A549 (cell line): ENCODE data around the gene MRPS14. TPM values are rescaled to one million over a fixed set of nuclear protein-coding genes. Genes with fewer than 3 reads are reported as not detected.
A peak's percentile ranks its signal among the peaks of the same experiment; 100 is the strongest.

Experiments used
- ATAC-seq, 2 experiments: fragments of 200-7000 bp in 1 of 2; fragments of >200 bp in 1 of 2; cut with Nextera tagmentation in 1 of 2; cut with Tn5 transposase in 1 of 2; 3 replicates each; pipeline versions ENCODE4 v1.8.0 to v1.9.1; 2018 to 2020; ENCODE audit warnings: mild to moderate bottlenecking in 1 of 2, moderate library complexity in 1 of 2
- CTCF ChIA-PET: fragments of 300-600 bp; sonication (Branson Sonifier 250); formaldehyde crosslinking; extraction: SDS; loops from one replicate; lab custom pipeline; 2021; ENCODE audit warnings: antibody characterized with exemption, inconsistent platforms; lab: Yijun Ruan, JAX
- POLR2A ChIA-PET: fragments of 350-600 bp; formaldehyde crosslinking; extraction: SDS; loops from one replicate; lab custom pipeline; 2021; ENCODE audit warnings: antibody characterized with exemption, inconsistent platforms; lab: Yijun Ruan, JAX
- DNase-seq, 2 experiments: peaks; one replicate each; pipeline versions ENCODE4 v3.0.0 to v3.0.0-alpha.2; 2011 to 2016; ENCODE audit warnings: low read depth in 1 of 2, low spot score in 1 of 2
- FAIRE-seq: peaks from 2 replicates; lab custom pipeline; 2011; peaks lifted over from hg19 to GRCh38; lab: Jason Lieb, UNC
- H3K27ac ChIP-seq, 2 experiments: fragments of >200 bp; sonication (Bioruptor Twin); formaldehyde crosslinking; 3 replicates each; pipeline ENCODE4 v1.5.1; 2016 to 2017
- H3K4me1 ChIP-seq: fragments of >200 bp; sonication (Bioruptor Twin); formaldehyde crosslinking; 3 replicates; pipeline ENCODE4 v1.6.1; 2016
- H3K4me2 ChIP-seq: fragments of >200 bp; sonication (Bioruptor Twin); formaldehyde crosslinking; 3 replicates; pipeline ENCODE4 v1.6.1; 2016
- H3K4me3 ChIP-seq: fragments of >200 bp; sonication (Bioruptor Twin); formaldehyde crosslinking; 3 replicates; pipeline ENCODE4 v1.5.1; 2016
- H3K9me3 ChIP-seq: fragments of >200 bp; sonication (Bioruptor Twin); formaldehyde crosslinking; 3 replicates; pipeline ENCODE4 v1.6.1; 2016
- ATOH8 ChIP-seq: fragments of 250-450 bp; sonication (Bioruptor Pico); IDR thresholded peaks from 2 replicates; pipeline ENCODE4 v1.5.0; 2020; ENCODE audit warnings: low read depth, mild to moderate bottlenecking, moderate library complexity
- CEBPB ChIP-seq, 2 experiments: fragments of >200 bp in 1 of 2; sonication (Bioruptor Twin) in 1 of 2; formaldehyde crosslinking in 1 of 2; IDR thresholded peaks; 2 replicates each; pipeline ENCODE4 v1.6.1; 2012 to 2016
- CHD2 ChIP-seq: fragments of 150-350 bp; IDR thresholded peaks from 2 replicates; pipeline ENCODE4 v1.6.1; 2014; ENCODE audit warnings: low read length; ENCODE audit not compliant: partially characterized antibody
- EHMT2 ChIP-seq: fragments of 200-600 bp; sonication (generic); IDR thresholded peaks from 2 replicates; pipeline ENCODE4 v1.6.1; 2016; ENCODE audit warnings: antibody characterized with exemption, low read depth, mild to moderate bottlenecking, moderate library complexity
- ELK1 ChIP-seq: fragments of 150-350 bp; IDR thresholded peaks from 2 replicates; pipeline ENCODE4 v1.6.1; 2014; ENCODE audit warnings: low read depth, mild to moderate bottlenecking, low read length
- FOSB ChIP-seq: fragments of 250-450 bp; sonication (Bioruptor Pico); IDR thresholded peaks from 2 replicates; pipeline ENCODE4 v1.5.0; 2020; ENCODE audit warnings: mild to moderate bottlenecking, moderate library complexity
- GATA3 ChIP-seq: IDR thresholded peaks from 2 replicates; pipeline ENCODE4 v1.6.1; 2012; ENCODE audit warnings: borderline replicate concordance
- HOXA7 ChIP-seq: fragments of 250-450 bp; sonication (Bioruptor Pico); IDR thresholded peaks from 2 replicates; pipeline ENCODE4 v1.5.0; 2020; ENCODE audit warnings: mild to moderate bottlenecking, moderate library complexity
- KDM1A ChIP-seq: fragments of 200-600 bp; sonication (generic); IDR thresholded peaks from 2 replicates; pipeline ENCODE4 v1.6.1; 2016; ENCODE audit warnings: low read depth, mild to moderate bottlenecking
- KDM5A ChIP-seq: fragments of 200-600 bp; sonication (generic); IDR thresholded peaks from 2 replicates; pipeline ENCODE4 v1.6.1; 2016; ENCODE audit warnings: antibody characterized with exemption, mild to moderate bottlenecking
- MAX ChIP-seq: IDR thresholded peaks from 2 replicates; pipeline ENCODE4 v1.6.1; 2012
- MAZ ChIP-seq: fragments of 150-350 bp; IDR thresholded peaks from 2 replicates; pipeline ENCODE4 v1.6.1; 2014; ENCODE audit warnings: antibody characterized with exemption, low read depth, low read length, borderline replicate concordance
- NPAS2 ChIP-seq: fragments of 250-450 bp; sonication (Bioruptor Pico); IDR thresholded peaks from 2 replicates; pipeline ENCODE4 v1.8.0; 2022; ENCODE audit warnings: mild to moderate bottlenecking, moderate library complexity, borderline replicate concordance
- POLR2A ChIP-seq: IDR thresholded peaks from 2 replicates; pipeline ENCODE4 v1.6.1; 2012; ENCODE audit warnings: mild to moderate bottlenecking, low read length
- POLR2AphosphoS2 ChIP-seq: conservative IDR thresholded peaks from 2 replicates; pipeline ENCODE4 v1.6.1; 2012; ENCODE audit warnings: low read length, improper control_type of control experiment, inconsistent platforms
- RAD21 ChIP-seq, 2 experiments: fragments of >200 bp in 1 of 2; sonication (Bioruptor Twin) in 1 of 2; formaldehyde crosslinking in 1 of 2; IDR thresholded peaks in 1 of 2; conservative IDR thresholded peaks in 1 of 2; 2 replicates in 1 of 2; 3 replicates in 1 of 2; pipeline ENCODE4 v1.6.1; 2012 to 2018; ENCODE audit warnings: inconsistent platforms in 1 of 2
- RARB ChIP-seq: fragments of 250-450 bp; sonication (Bioruptor Pico); IDR thresholded peaks from 2 replicates; pipeline ENCODE4 v1.8.0; 2021; ENCODE audit warnings: mild to moderate bottlenecking, moderate library complexity
- RCOR1 ChIP-seq: fragments of 150-350 bp; IDR thresholded peaks from 2 replicates; pipeline ENCODE4 v1.6.1; 2014; ENCODE audit warnings: antibody characterized with exemption, low read length, low read depth
- SMC3 ChIP-seq: fragments of >200 bp; sonication (Bioruptor Twin); formaldehyde crosslinking; IDR thresholded peaks from 3 replicates; pipeline ENCODE4 v1.6.1; 2018; ENCODE audit warnings: inconsistent platforms
- TFCP2L1 ChIP-seq: fragments of 250-450 bp; sonication (Bioruptor Pico); IDR thresholded peaks from 2 replicates; pipeline ENCODE4 v1.5.0; 2021; ENCODE audit warnings: mild to moderate bottlenecking
- ZC3H11A ChIP-seq: fragments of 450-650 bp; IDR thresholded peaks from 2 replicates; pipeline ENCODE4 v1.6.1; 2014; ENCODE audit warnings: antibody characterized with exemption, mild to moderate bottlenecking
- ZSCAN20 ChIP-seq: fragments of 250-450 bp; sonication (Bioruptor Pico); IDR thresholded peaks from 2 replicates; pipeline ENCODE4 v1.8.0; 2022; ENCODE audit warnings: mild to moderate bottlenecking, moderate library complexity
- WGBS: methylation state at CpG from one replicate; pipeline ENCODE4 v1.1.6; 2017; ENCODE audit errors: missing lambda C conversion rate; 5-methylcytosine and 5-hydroxymethylcytosine counted together
- polyA plus RNA-seq, 4 experiments: library from polyadenylated mRNA; depleted of rRNA in 3 of 4; stranded (reverse); fragments of >200 nt; fragmentation: RNase III in 1 of 4; extraction: RNeasy Plus Mini Kit Qiagen cat#74134 plus additional on column Dnase treatment in 1 of 4; gene quantifications; 2 replicates in 3 of 4; 3 replicates in 1 of 4; pipeline ENCODE4 v1.2.3, GENCODE V29; 2011 to 2017
- TF ChIP-seq, protein P1 (sequence below): fragments of >200 bp; sonication (Bioruptor Twin); formaldehyde crosslinking; IDR thresholded peaks from 3 replicates; pipeline ENCODE4 v1.6.1; 2016

Gene MRPS14
- polyA plus RNA-seq, 2 of the 4 experiments (the other 2 are of a cell fraction): 19.5 to 40.9 TPM

- Histone ChIP-seq H3K4me2 (peak overlapping the region; percentile 86), H3K9me3 (no peaks in the 10 kb centered on the region), H3K4me1 (peaks cover 7% of the 10 kb centered on the region; the same call in 1 of the 3 replicates), H3K4me3 (peak overlapping the region; percentile 54; the same call in 1 of the 3 replicates), H3K27ac (peak overlapping the region; percentile 78 to 82; a peak in 5 of 6 replicates)
- ChIA-PET POLR2A (interaction anchor here (1.7 kb wide), 1 partner anchor 10 kb away, joined by 10 read pairs; the partner anchor contains the start of gene CACYBP), CTCF (interaction anchor here (1.5 to 1.7 kb wide), 2 partner anchors 10 to 219 kb away, joined by 7 to 8 read pairs; partner anchors contain the start of gene CACYBP)
- DNase-seq (no peak), ATAC-seq (peak in 1 of 2 experiments; percentile 47; a peak in 2 of 6 replicates), FAIRE-seq (no peak)
- 85% methylated on average over 5 of the region's 5 CpGs for WGBS
- no peak for TF ChIP-seq GATA3
Measured at GRCh38 chr1:174989536-174990220, 33.5 kb downstream of the MRPS14 start.

DNA sequence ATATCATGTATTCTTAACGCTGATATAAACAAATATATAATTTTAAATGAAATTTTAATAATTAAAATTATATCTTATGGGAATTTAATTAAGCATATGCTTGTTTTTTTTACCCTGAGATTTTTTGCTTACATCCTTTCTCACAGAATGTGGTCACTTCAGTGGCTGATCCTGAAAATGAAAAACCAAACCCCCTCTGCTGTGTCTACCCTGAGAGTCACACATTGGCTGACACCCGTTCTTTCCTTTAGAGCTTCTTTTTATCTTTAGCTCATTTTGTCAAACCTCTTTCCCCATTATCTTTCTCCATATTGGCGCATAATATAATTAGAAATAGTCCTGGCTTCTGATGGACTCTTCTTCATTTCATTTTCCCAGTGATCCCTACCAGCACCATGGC lies 34.2 kb downstream of the MRPS14 start:
- no peak for FAIRE-seq
- no peak for DNase-seq
- H3K4me3 ChIP-seq: no peak overlapping the region
- ChIA-PET POLR2A (interaction anchor here (1.7 kb wide), 1 partner anchor 11 kb away, joined by 10 read pairs; the partner anchor contains the start of gene CACYBP), CTCF (interaction anchor here (1.5 to 1.7 kb wide), 2 partner anchors 10 to 219 kb away, joined by 7 to 8 read pairs; partner anchors contain the start of gene CACYBP)
- 92% methylated on average over 3 of the region's 3 CpGs for WGBS
- H3K9me3 ChIP-seq: no peaks in the 10 kb centered on the region
- H3K4me1 ChIP-seq: peaks cover 7% of the 10 kb centered on the region; the same call in 1 of the 3 replicates
- TF ChIP-seq TFCP2L1 (CRISPR knock-in tag): no peak
- no peak for TF ChIP-seq CHD2
- no peak for TF ChIP-seq POLR2A
- TF ChIP-seq ELK1: no peak
- no peak for TF ChIP-seq ATOH8 (CRISPR knock-in tag)
- no peak for TF ChIP-seq CEBPB (IDR thresholded peaks at IDR 0.05)
- no peak for TF ChIP-seq SMC3
- no peak for TF ChIP-seq RCOR1
- no peak for TF ChIP-seq RAD21 (conservative IDR thresholded peaks at IDR 0.05 in 1 of 2, IDR thresholded peaks at IDR 0.05 in 1 of 2)
- TF ChIP-seq KDM5A: no peak
- no peak for TF ChIP-seq POLR2AphosphoS2
- no peak overlapping the region for H3K27ac ChIP-seq
- no peak for ATAC-seq
- H3K4me2 ChIP-seq: no peak overlapping the region

GRCh38 chr1:174988539-174988938 lies 34.7 kb downstream of the MRPS14 start:
- TF ChIP-seq MAX (no peak), MAZ (no peak), EHMT2 (no peak), ZSCAN20 (CRISPR knock-in tag) (no peak), FOSB (CRISPR knock-in tag) (no peak), KDM1A (no peak), ZC3H11A (no peak), RARB (CRISPR knock-in tag) (no peak), NPAS2 (CRISPR knock-in tag) (no peak), HOXA7 (CRISPR knock-in tag) (no peak)
- TF ChIP-seq, protein P1, sequence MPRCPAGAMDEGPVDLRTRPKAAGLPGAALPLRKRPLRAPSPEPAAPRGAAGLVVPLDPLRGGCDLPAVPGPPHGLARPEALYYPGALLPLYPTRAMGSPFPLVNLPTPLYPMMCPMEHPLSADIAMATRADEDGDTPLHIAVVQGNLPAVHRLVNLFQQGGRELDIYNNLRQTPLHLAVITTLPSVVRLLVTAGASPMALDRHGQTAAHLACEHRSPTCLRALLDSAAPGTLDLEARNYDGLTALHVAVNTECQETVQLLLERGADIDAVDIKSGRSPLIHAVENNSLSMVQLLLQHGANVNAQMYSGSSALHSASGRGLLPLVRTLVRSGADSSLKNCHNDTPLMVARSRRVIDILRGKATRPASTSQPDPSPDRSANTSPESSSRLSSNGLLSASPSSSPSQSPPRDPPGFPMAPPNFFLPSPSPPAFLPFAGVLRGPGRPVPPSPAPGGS: no peak
- Histone ChIP-seq H3K4me3 (no peak overlapping the region), H3K9me3 (no peaks in the 10 kb centered on the region; the same call in 2 of the 3 replicates), H3K4me2 (no peak overlapping the region), H3K4me1 (peaks cover 7% of the 10 kb centered on the region; the same call in 1 of the 3 replicates), H3K27ac (no peak overlapping the region)
- no peak for DNase-seq
- FAIRE-seq: no peak
- ATAC-seq: no peak
- ChIA-PET POLR2A (interaction anchor here (1.7 kb wide), 1 partner anchor 11 kb away, joined by 10 read pairs; the partner anchor contains the start of gene CACYBP), CTCF (interaction anchor here (1.5 to 1.7 kb wide), 2 partner anchors 11 to 218 kb away, joined by 7 to 8 read pairs; partner anchors contain the start of gene CACYBP)
